ENCODE results near the gene NRP1.

NRP1 gene

GRCh38 chr10:33186150-33186549 is 148.3 kb downstream of the NRP1 start:
- no peak for DNase-seq (ENCODE audit: low spot score)

DNA sequence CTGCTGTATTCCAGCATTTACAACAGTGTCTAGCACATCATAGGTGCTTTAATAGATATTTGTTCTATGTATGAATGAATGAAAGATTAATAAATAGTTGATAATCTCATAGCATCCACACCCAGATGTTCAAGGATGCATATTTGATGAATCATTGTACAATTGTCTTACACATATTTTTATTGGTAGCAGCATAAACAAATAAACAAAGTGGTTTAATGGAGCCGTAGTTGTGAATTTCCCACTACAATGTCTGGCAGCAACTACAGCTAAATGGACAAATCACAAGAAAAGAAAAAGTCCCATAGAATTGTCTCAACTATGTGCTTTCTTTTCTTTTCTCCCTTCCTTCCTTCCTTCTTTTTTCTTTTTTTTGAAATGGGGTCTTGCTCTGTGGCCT is 150.8 kb downstream of the NRP1 start:
- no peak for DNase-seq (ENCODE audit: low spot score)

DNA sequence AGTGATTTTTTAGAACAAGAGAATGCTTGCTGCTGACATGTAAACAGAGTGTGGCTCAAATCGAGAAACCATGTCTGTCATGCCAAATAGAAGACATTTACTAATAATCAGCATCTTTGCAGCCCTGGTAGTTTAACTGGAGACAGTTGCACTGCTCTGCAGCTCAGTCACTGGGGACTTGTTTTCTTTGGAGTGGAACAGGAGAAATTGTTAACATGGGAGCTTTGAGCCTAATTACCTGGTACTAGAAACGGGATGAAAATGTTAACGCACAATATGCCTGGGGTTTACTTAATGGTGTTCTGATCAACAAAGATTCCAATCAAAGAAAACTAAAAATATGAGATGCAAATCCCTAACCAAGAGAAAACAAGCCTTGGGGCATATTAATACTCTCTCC is 153.5 kb downstream of the NRP1 start:
- no peak for DNase-seq (ENCODE audit: low spot score)

- DNase-seq (ENCODE audit: low spot score), result no peak
Observed at GRCh38 chr10:33180390-33180789, 154.1 kb downstream of the NRP1 start.

GRCh38 chr10:33179067-33179466 is 155.4 kb downstream of the NRP1 start:
- DNase-seq (ENCODE audit: low spot score), result no peak

DNA sequence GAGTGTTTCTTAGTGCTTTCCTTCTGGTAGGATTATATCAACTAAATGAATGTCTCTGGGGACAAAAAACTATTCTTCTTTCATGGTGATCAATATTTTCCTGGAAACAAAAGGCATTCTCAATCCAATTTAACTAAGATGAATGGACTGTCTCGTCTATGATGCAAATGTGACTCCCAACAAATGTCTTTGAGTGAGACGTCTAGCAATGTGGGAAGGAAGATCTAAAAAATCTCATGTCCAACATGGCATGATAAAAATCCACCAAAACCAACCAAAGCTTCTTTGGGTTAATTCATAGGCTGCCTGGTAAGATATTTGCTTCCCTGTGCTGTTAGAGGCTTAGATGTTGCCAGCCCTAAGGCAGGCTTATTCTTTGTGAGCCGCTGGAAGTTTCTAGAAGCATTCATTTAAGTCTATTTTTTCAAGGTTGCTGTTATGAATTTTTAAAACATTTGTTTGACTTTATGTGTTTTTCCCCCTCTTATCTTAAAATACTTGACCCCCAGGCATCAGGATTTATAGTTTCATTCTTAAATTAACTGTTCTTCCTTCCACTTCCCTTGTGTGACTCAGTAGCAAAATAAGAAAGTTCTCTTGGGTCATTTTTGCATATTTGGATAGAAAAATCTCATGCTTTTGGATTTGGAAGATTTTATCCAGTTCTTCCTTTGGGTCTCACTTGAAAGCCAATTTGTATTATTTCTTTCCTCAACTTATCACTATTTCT is 156.3 kb downstream of the NRP1 start:
- no peak for DNase-seq (ENCODE audit: low spot score)

GRCh38 chr10:33176688-33177087 is 157.8 kb downstream of the NRP1 start:
- no peak for DNase-seq (ENCODE audit: low spot score)

GRCh38 chr10:33174674-33175434 is 159.6 kb downstream of the NRP1 start:
- DNase-seq (ENCODE audit: low spot score), result peak; percentile 19

DNA sequence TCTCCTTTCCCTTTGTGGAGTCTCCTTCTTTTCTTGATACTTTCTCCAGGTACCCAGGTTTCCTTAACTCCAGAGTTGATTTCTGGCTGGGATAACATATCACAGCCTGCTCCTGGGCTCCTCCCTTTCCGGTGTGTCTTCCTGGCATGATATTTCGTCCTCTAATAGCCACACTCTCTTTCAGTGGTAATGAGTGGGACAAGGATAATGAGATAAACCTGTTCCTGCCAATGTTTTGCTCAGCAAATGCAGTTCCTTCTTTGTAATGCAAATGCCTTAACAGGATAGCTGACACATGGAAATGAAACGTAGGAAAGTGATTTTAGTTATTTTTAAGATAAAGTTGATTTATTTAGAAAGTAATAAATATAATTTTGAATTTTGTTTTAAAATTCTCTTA is 168.6 kb downstream of the NRP1 start:
- DNase-seq (ENCODE audit: low spot score), result no peak

DNA sequence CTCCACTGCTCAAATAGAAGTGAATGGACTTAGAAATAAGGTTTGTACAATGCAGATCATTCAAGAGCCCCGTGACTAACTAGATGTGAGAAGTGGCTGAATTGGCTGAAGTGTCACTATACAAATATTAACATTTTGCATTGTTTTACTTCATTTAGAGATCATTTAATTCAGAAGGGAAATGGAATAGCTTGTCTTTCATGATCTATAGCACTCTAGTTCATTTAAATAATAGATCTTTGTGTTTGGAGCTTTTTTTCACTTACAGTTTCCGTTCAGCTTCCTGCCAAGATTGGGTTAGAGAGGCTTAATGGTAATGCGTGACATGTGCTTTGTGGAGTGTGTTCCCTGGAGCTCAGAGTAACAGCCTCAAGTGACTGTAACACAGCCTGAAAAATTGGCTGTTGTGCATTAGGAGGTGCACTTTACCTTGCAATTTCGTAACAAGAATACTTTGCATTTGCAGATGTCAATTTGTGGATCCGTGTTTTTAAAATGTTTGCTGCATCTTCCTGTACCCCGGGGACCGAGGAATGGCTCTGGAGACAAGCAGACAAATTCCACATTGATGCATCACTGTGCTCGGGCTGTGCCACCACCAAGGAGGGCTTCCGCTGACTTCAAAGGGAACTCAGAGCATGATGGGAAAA is 170.3 kb downstream of the NRP1 start:
- DNase-seq (ENCODE audit: low spot score), result peak; percentile 60

- no peak for DNase-seq (ENCODE audit: low spot score)
Observed at GRCh38 chr10:33162248-33162575, 172.3 kb downstream of the NRP1 start.

DNA sequence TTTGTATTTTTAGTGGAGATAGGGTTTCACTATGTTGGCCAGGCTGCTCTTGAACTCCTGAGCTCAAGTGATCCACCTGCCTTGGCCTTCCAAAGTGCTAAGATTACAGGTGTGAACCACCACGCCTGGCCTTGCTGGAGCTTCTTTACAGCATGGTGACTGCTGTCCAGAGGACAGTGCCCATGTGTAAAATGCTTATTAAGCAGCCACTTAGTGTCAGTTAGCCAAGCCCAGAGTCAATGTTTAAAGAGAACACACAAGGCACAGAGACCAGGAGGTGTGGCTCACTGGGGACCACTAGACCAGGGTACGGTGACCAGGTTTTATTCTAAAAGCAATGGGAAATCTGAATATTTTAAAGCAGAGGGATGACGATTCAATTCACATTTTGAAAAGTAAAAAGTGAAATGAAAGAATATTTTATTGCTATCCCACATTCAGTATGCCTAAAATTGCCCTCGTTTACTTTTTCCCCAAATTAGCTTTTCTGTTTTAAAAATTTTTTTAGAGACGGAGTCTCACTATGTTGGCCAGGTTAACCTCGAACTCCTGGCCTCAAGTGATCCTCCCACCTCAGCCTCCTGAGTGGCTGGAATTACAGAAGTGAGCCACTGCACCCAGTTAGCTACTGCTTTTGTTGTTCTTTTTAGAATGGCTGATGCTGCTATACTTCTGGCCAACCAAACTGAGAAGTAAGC is 172.8 kb downstream of the NRP1 start:
- DNase-seq (ENCODE audit: low spot score), result no peak

DNA sequence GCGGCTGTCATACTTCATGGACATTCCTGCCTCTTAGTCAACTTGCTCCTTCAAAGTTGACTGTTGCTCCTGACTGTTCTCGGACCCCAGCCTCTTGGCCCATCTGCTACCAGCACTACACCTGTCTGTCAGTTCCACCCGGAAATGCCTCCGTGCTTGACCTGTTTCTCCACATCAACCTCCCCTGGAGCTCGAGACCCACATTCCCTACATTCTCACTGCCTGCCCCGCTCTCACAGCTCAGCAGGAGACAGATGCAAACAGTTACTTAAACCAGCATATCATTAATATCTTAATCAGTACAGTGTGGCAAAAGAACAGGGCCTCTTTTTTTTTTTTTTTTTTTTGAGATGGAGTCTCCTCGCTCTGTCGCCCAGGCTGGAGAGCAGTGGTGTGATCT is 174.3 kb downstream of the NRP1 start:
- no peak for DNase-seq (ENCODE audit: low spot score)

DNA sequence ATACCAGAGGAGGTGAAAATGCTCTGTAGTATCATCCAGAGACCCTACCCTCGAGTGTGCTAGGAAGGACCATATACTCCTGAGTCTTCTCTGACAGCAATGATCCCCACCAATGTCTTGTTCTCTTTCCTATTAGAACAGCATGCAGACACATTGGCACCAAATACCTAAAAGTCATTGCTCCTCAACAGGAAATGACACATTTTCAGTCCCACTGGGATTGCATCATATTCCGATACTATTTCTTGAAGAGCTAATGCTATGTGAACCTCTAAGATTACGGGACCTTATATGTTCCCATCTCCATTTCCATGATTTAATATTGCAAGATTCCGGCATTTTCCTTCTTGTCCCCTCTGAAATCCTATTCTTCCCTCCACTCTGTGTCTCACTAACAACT is 177.4 kb downstream of the NRP1 start:
- DNase-seq (ENCODE audit: low spot score), result peak; percentile 41

- peak; percentile 58 for DNase-seq (ENCODE audit: low spot score)
Observed at GRCh38 chr10:33155720-33156638, 178.5 kb downstream of the NRP1 start.

DNA sequence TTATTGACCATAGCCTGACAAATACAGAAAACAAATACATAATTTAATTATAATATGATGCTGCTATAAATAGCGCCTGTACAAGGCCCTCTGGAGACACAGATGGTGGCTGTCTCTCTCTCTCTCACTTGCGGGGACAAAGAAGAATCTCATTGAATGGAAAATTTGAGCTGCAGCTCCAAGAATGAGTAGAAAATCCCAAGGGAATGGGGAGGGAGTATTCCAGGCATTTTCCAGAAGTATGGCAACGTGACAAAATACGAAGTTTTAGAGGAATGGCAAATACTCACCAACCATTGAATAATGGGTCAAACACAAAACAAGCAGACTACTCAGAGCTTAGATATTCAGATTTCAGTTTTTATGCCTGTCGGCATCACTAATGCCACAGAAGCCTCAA is 179.9 kb downstream of the NRP1 start:
- peak; percentile 68 for DNase-seq (ENCODE audit: low spot score)

- no peak for DNase-seq (ENCODE audit: low spot score)
Observed at GRCh38 chr10:33153968-33154327, 180.5 kb downstream of the NRP1 start.

- DNase-seq (ENCODE audit: low spot score), result no peak
Observed at GRCh38 chr10:33153251-33153967, 181.1 kb downstream of the NRP1 start.

- no peak for DNase-seq (ENCODE audit: low spot score)
Observed at GRCh38 chr10:33152750-33153149, 181.7 kb downstream of the NRP1 start.

GRCh38 chr10:33152146-33152545 is 182.3 kb downstream of the NRP1 start:
- DNase-seq (ENCODE audit: low spot score), result no peak

DNA sequence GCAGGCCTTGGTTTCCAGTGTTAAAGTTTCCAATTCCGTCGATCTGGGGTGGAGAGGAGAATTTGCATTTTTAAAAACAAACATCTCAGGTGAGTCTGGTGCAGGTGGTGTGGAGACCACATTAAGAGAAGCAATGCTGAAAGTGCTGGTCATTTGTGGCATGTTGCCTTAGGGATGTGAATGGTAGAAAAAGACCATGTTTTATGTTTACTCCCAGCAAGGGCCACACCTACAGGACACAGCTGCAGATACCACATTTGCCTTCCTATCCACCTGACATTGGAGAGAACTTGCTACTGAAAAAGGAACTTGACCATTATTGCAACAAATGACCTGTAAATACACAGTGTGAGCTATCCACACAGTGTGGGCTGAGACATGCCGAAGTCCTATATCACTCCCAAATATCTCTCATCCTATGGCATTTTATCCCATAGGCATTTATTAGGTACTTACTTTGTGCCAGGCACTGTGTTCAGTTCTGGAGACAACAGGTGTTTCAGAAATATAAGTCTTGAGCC is 183.1 kb downstream of the NRP1 start:
- no peak for DNase-seq (ENCODE audit: low spot score)

Data from AG08395 (cell line).